ENCODE data around the gene CPNE7.

Gene CPNE7

DNA sequence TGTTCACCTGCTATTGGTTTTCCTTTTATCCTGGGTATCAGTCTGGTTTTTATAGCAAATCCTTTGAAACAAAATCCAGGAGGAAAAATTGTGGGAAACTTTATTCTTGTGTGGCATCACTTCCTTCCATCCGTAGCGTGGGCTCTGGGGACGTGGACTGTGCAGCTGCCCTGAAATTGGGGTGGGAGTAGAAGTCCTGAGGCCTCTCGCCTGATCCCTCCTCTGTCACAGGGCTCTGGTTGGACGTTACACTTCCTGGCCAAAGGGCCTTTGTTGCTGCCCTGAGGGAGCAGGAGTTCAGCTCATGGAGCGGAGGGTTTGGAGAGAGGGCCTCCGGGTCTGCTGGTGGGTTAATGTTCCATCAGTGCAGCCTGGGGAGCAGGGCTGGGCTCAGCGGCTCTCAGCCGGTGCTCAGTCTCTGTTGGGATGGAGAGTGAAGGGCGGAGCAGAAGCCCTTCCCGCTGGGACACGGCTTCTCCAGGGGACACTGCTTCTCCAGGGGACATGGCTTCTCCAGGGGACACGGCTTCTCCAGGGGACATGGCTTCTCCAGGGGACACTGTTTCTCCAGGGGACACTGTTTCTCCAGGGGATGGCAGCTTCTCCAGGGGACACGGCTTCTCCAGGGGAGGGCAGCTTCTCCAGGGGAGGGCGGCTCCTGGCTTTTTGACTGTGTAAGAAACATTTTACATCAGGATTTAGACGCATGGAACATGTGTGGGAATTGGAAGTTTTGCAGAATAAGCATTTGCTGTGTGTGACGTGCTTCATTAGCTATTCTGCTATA is 30.3 kb upstream of the CPNE7 start:
- Histone ChIP-seq H3K4me2 (ENCODE audit: insufficient read depth, low read length) (no peak overlapping the region), H3K27ac (ENCODE audit: low read length) (no peak overlapping the region), H3K4me1 (ENCODE audit: insufficient read depth, low read length) (no peaks in the 10 kb centered on the region), H3K79me2 (ENCODE audit: insufficient read depth, low read length) (no peaks in the 10 kb centered on the region), H3K4me3 (ENCODE audit: low read depth in 1 of 2, low read length in 2 of 2) (no peak overlapping the region), H3K9ac (ENCODE audit: low read depth, low read length) (no peak overlapping the region), H3K9me3 (ENCODE audit: insufficient read depth, low read length, severe bottlenecking) (no peaks in the 10 kb centered on the region), H2AFZ (ENCODE audit: low read depth, low read length) (no peak overlapping the region), H3K27me3 (ENCODE audit: insufficient read depth, low read length, poor library complexity) (no peaks in the 10 kb centered on the region), H3K36me3 (ENCODE audit: insufficient read depth, low read length) (peaks cover 67% of the 10 kb centered on the region), H4K20me1 (ENCODE audit: insufficient read depth, low read length) (peaks cover 7% of the 10 kb centered on the region; the same call in 1 of the 2 replicates)
- no peak for ATAC-seq (ENCODE audit: insufficient read depth, low read depth)
- no peak for TF ChIP-seq EZH2 (IDR thresholded peaks at IDR 0.05; ENCODE audit: borderline replicate concordance, low read depth, low read length, severe bottlenecking)
- TF ChIP-seq, protein P1, sequence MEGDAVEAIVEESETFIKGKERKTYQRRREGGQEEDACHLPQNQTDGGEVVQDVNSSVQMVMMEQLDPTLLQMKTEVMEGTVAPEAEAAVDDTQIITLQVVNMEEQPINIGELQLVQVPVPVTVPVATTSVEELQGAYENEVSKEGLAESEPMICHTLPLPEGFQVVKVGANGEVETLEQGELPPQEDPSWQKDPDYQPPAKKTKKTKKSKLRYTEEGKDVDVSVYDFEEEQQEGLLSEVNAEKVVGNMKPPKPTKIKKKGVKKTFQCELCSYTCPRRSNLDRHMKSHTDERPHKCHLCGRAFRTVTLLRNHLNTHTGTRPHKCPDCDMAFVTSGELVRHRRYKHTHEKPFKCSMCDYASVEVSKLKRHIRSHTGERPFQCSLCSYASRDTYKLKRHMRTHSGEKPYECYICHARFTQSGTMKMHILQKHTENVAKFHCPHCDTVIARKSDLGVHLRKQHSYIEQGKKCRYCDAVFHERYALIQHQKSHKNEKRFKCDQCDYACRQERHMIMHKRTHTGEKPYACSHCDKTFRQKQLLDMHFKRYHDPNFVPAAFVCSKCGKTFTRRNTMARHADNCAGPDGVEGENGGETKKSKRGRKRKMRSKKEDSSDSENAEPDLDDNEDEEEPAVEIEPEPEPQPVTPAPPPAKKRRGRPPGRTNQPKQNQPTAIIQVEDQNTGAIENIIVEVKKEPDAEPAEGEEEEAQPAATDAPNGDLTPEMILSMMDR (IDR thresholded peaks at IDR 0.05; ENCODE audit: borderline replicate concordance, extremely low read depth, low read length, poor library complexity, severe bottlenecking): no peak
- no peak for DNase-seq

DNA sequence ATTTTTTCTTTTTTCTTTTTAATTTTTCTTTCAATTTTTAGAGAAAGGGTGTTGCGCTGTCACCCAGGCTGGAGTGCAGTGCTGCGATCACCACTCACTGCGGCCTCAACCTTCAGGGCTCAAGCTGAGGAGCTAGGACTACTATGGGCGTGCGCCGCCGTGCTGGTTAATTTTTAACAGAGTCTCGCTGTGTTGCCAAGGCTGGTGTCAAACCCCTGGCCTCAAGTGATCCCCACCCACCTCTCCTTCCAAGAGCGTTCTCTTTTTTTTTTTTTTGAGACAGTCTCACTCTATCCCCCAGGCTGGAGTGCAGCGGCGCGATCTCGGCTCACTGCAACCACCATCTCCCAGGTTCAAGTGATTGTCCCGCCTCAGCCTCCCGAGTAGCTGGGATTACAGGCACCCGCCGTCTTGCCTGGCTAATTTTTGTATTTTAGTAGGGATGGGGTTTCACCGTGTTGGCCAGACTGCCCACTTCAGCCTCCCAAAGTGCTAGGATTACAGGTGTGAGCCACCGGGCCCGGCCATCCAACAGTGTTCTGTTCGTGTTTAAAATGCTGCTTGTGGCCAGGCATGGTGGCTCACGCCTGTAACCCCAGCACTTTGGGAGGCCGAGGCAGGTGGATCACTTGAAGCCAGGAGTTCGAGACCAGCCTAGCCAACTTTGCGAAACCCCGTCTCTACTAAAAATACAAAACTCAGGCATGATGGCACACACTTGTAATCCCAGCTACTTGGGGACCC is 29.6 kb upstream of the CPNE7 start:
- Histone ChIP-seq H3K27me3 (ENCODE audit: insufficient read depth, low read length, poor library complexity) (no peaks in the 10 kb centered on the region), H3K9ac (ENCODE audit: low read depth, low read length) (no peak overlapping the region), H3K27ac (ENCODE audit: low read length) (no peak overlapping the region), H3K4me2 (ENCODE audit: insufficient read depth, low read length) (no peak overlapping the region), H2AFZ (ENCODE audit: low read depth, low read length) (no peak overlapping the region), H3K4me3 (ENCODE audit: low read depth in 1 of 2, low read length in 2 of 2) (no peak overlapping the region), H3K4me1 (ENCODE audit: insufficient read depth, low read length) (no peaks in the 10 kb centered on the region), H3K36me3 (ENCODE audit: insufficient read depth, low read length) (peaks cover 69% of the 10 kb centered on the region), H3K79me2 (ENCODE audit: insufficient read depth, low read length) (no peaks in the 10 kb centered on the region), H3K9me3 (ENCODE audit: insufficient read depth, low read length, severe bottlenecking) (no peaks in the 10 kb centered on the region), H4K20me1 (ENCODE audit: insufficient read depth, low read length) (peaks cover 5% of the 10 kb centered on the region; the same call in 1 of the 2 replicates)
- no peak for TF ChIP-seq EZH2 (IDR thresholded peaks at IDR 0.05; ENCODE audit: borderline replicate concordance, low read depth, low read length, severe bottlenecking)
- TF ChIP-seq, protein P1 (IDR thresholded peaks at IDR 0.05; ENCODE audit: borderline replicate concordance, extremely low read depth, low read length, poor library complexity, severe bottlenecking): no peak
- no peak for ATAC-seq (ENCODE audit: insufficient read depth, low read depth)
- DNase-seq: no peak

DNA sequence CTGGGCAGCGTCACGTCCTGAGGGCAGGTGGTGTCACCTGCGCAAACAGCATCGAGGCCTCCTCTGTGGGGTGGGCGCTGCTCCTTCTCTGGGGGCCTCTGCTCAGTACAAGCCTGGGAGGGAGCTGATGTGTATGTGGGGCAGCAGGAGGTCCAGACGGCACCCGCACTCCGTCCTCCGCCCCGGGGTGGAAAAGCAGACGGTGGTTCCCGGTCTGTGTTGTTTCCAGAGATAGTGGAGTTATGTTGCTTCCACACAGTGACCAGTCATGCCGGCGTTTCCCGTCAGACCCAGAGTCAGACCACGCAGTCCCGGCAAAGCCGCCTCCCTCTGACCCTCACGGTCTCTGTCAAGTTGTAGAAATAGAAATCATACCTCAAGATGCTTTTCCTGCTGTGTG is 28.8 kb upstream of the CPNE7 start:
- Histone ChIP-seq H2AFZ (ENCODE audit: low read depth, low read length) (no peak overlapping the region), H3K27me3 (ENCODE audit: insufficient read depth, low read length, poor library complexity) (no peaks in the 10 kb centered on the region), H3K4me2 (ENCODE audit: insufficient read depth, low read length) (no peak overlapping the region), H3K4me3 (ENCODE audit: low read depth in 1 of 2, low read length in 2 of 2) (no peak overlapping the region), H3K9me3 (ENCODE audit: insufficient read depth, low read length, severe bottlenecking) (no peaks in the 10 kb centered on the region), H4K20me1 (ENCODE audit: insufficient read depth, low read length) (peaks cover under 1% of the 10 kb centered on the region; the same call in 1 of the 2 replicates), H3K4me1 (ENCODE audit: insufficient read depth, low read length) (no peaks in the 10 kb centered on the region), H3K27ac (ENCODE audit: low read length) (no peak overlapping the region), H3K36me3 (ENCODE audit: insufficient read depth, low read length) (peaks cover 66% of the 10 kb centered on the region), H3K9ac (ENCODE audit: low read depth, low read length) (no peak overlapping the region), H3K79me2 (ENCODE audit: insufficient read depth, low read length) (no peaks in the 10 kb centered on the region)
- no peak for TF ChIP-seq EZH2 (IDR thresholded peaks at IDR 0.05; ENCODE audit: borderline replicate concordance, low read depth, low read length, severe bottlenecking)
- TF ChIP-seq, protein P1 (IDR thresholded peaks at IDR 0.05; ENCODE audit: borderline replicate concordance, extremely low read depth, low read length, poor library complexity, severe bottlenecking): no peak
- ATAC-seq (ENCODE audit: insufficient read depth, low read depth) (no peak), DNase-seq (no peak)
